CD14-positive monocyte (primary cell): ENCODE results near the gene ST7. TPM values are rescaled to one million over a fixed set of nuclear protein-coding genes. Genes with fewer than 3 reads are reported as not detected.

Experiments
- DNase-seq, 3 donors: peaks; one replicate each; pipeline ENCODE4 v3.0.0-alpha.2; 2011 to 2022
- H2AFZ ChIP-seq: 2 replicates; pipeline ENCODE4 v1.6.0; 2012; ENCODE audit warnings: mild to moderate bottlenecking, low read depth, low read length, inconsistent platforms; ENCODE audit not compliant: insufficient read depth, poor library complexity, severe bottlenecking
- H3K27ac ChIP-seq, 2 donors: 1 replicate in 1 of 2; 2 replicates in 1 of 2; pipeline ENCODE4 v1.5.1; 2012 to 2013; ENCODE audit warnings: low read length in 2 of 2, control low read depth in 1 of 2, inconsistent platforms in 1 of 2, low read depth in 1 of 2, mild to moderate bottlenecking in 1 of 2
- H3K27me3 ChIP-seq, 2 donors: one replicate each; pipeline versions ENCODE4 v1.6.0 to v1.6.1; 2011 to 2013; ENCODE audit warnings: low read length in 2 of 2; ENCODE audit not compliant: control insufficient read depth in 2 of 2, insufficient read depth in 2 of 2
- H3K36me3 ChIP-seq, 2 donors: replicated peaks in 1 of 2; 1 replicate in 1 of 2; 2 replicates in 1 of 2; pipeline versions ENCODE4 v1.5.1 to v1.6.1; 2012 to 2013; ENCODE audit warnings: low read length in 2 of 2, control low read depth in 1 of 2, inconsistent platforms in 1 of 2, mild to moderate bottlenecking in 1 of 2; ENCODE audit not compliant: insufficient read depth in 2 of 2, control insufficient read depth in 1 of 2
- H3K4me1 ChIP-seq, 2 donors: 1 replicate in 1 of 2; 2 replicates in 1 of 2; pipeline versions ENCODE4 v1.5.1 to v1.6.1; 2012 to 2013; ENCODE audit warnings: low read length in 2 of 2, control low read depth in 1 of 2, inconsistent platforms in 1 of 2, mild to moderate bottlenecking in 1 of 2, moderate library complexity in 1 of 2; ENCODE audit not compliant: insufficient read depth in 2 of 2, control insufficient read depth in 1 of 2
- H3K4me2 ChIP-seq: replicated peaks from 2 replicates; pipeline ENCODE3; 2012; ENCODE audit warnings: low read length, moderate library complexity, mild to moderate bottlenecking; ENCODE audit not compliant: poor library complexity, severe bottlenecking; ENCODE audit errors: extremely low read depth
- H3K4me3 ChIP-seq, 3 experiments: fragments of 200-600 bp in 1 of 3; sonication (generic) in 1 of 3; replicated peaks in 1 of 3; 1 replicate in 2 of 3; 2 replicates in 1 of 3; pipeline ENCODE4 v1.5.1; 2011 to 2013; ENCODE audit warnings: low read length in 3 of 3, mild to moderate bottlenecking in 3 of 3, control low read depth in 2 of 3, low read depth in 2 of 3, inconsistent platforms in 1 of 3, moderate library complexity in 1 of 3
- H3K79me2 ChIP-seq: 2 replicates; pipeline ENCODE4 v1.6.0; 2012; ENCODE audit warnings: mild to moderate bottlenecking, control low read depth, inconsistent platforms, low read length, moderate library complexity; ENCODE audit not compliant: insufficient read depth
- H3K9ac ChIP-seq: 2 replicates; pipeline ENCODE4 v1.6.0; 2017; ENCODE audit warnings: low read length, mild to moderate bottlenecking; ENCODE audit not compliant: insufficient read depth, poor library complexity, severe bottlenecking
- H3K9me3 ChIP-seq, 2 donors: replicated peaks in 1 of 2; 1 replicate in 1 of 2; 2 replicates in 1 of 2; pipeline versions ENCODE4 v1.5.1 to v1.6.1; 2012 to 2013; ENCODE audit warnings: low read length in 2 of 2, control low read depth in 1 of 2; ENCODE audit not compliant: control insufficient read depth in 1 of 2, insufficient read depth in 1 of 2
- H4K20me1 ChIP-seq: 2 replicates; pipeline ENCODE4 v1.6.0; 2012; ENCODE audit warnings: mild to moderate bottlenecking, low read length, control low read depth, moderate library complexity; ENCODE audit not compliant: insufficient read depth
- H3K27ac Mint-ChIP-seq, 7 donors: one replicate each; pipeline ENCODE4 v1.8.0; 2020; ENCODE audit warnings: mild to moderate bottlenecking in 7 of 7, mixed read lengths in 7 of 7, moderate library complexity in 6 of 7, inconsistent platforms in 2 of 7
- H3K27me3 Mint-ChIP-seq, 3 donors: one replicate each; pipeline ENCODE4 v1.8.0; 2021 to 2022; ENCODE audit warnings: low read depth in 3 of 3, mild to moderate bottlenecking in 3 of 3, mixed read lengths in 3 of 3, moderate library complexity in 3 of 3, inconsistent platforms in 1 of 3
- H3K36me3 Mint-ChIP-seq, 2 donors: one replicate each; pipeline ENCODE4 v1.8.0; 2020; ENCODE audit warnings: mixed read lengths in 2 of 2, inconsistent platforms in 1 of 2, mild to moderate bottlenecking in 1 of 2
- H3K4me1 Mint-ChIP-seq: one replicate; pipeline ENCODE4 v1.8.0; 2020; ENCODE audit warnings: mild to moderate bottlenecking, mixed read lengths
- H3K4me3 Mint-ChIP-seq, 2 donors: one replicate each; pipeline ENCODE4 v1.8.0; 2020; ENCODE audit warnings: mild to moderate bottlenecking in 2 of 2, mixed read lengths in 2 of 2, moderate library complexity in 1 of 2
- H3K9me3 Mint-ChIP-seq, 7 donors: one replicate each; pipeline ENCODE4 v1.8.0; 2020 to 2022; ENCODE audit warnings: mixed read lengths in 7 of 7, mild to moderate bottlenecking in 6 of 7, moderate library complexity in 6 of 7, inconsistent platforms in 2 of 7
- WGBS: methylation state at CpG from one replicate; pipeline ENCODE4 v1.1.5; 2013; ENCODE audit warnings: missing lambda C conversion rate; ENCODE audit not compliant: insufficient coverage; 5-methylcytosine and 5-hydroxymethylcytosine counted together
- intact Hi-C, 2 donors: fragments of 100-400 bp; cut with micrococcal nuclease; formaldehyde crosslinking; loops; one replicate each; pipeline versions ENCODE4 v1.15.0 to v1.15.1; 2023
- polyA plus RNA-seq, 3 donors: library from polyadenylated mRNA; depleted of rRNA in 1 of 3; unstranded in 2 of 3; stranded (reverse) in 1 of 3; fragments of 300-500 nt in 2 of 3; fragments of >200 nt in 1 of 3; fragmentation: Illumina TruSeq in 2 of 3; gene quantifications; 1 replicate in 2 of 3; 2 replicates in 1 of 3; pipeline ENCODE4 v1.2.3, GENCODE V29; 2012 to 2021
- TF ChIP-seq, protein P1 (sequence below): fragments of 200-600 bp; IDR thresholded peaks from one replicate; pipeline ENCODE4 v1.8.0; 2022; ENCODE audit warnings: antibody characterized with exemption, mild to moderate bottlenecking

Gene ST7
- polyA plus RNA-seq, 3 donors, result 3.6 to 5.5 (median 4.1) TPM

DNA sequence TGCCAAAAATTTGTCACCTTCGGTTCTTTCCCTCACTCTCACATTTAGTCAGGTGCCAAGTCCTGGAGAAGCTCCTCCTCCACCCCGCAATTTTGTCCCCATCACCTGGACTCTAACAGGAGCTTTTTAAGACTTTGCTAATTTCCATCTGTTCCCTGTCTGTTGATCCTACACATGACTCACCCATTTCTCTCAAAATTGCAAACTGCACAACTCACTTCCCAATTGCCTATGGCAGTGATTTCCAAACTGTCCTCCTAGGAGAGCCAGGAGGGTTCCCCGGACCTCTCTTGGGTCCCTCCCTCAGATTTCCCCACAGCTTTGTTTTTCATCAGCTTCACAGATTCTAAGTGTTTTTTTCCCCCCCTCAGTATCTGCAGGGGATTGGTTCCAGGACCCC is 249.2 kb downstream of the ST7 start:
- Mint-ChIP-seq H3K27me3 (peaks cover 0 to 2% (median 0%) of the 10 kb centered on the region in 3 donors), H3K4me1 (no peaks in the 10 kb centered on the region), H3K9me3 (no peaks in the 10 kb centered on the region), H3K27ac (no peak overlapping the region), H3K36me3 (peaks cover 10 to 19% of the 10 kb centered on the region in 2 donors), H3K4me3 (no peak overlapping the region)
- Histone ChIP-seq H3K4me1 (no peaks in the 10 kb centered on the region), H3K4me3 (no peak overlapping the region), H3K9ac (no peak overlapping the region), H3K36me3 (peaks cover 0 to 6% of the 10 kb centered on the region in 2 donors), H3K27me3 (no peaks in the 10 kb centered on the region), H3K79me2 (no peaks in the 10 kb centered on the region), H2AFZ (no peak overlapping the region), H3K27ac (no peak overlapping the region), H3K9me3 (no peaks in the 10 kb centered on the region), H3K4me2 (no peak overlapping the region), H4K20me1 (no peaks in the 10 kb centered on the region)
- intact Hi-C loops, result no loop called here
- TF ChIP-seq, protein P1, sequence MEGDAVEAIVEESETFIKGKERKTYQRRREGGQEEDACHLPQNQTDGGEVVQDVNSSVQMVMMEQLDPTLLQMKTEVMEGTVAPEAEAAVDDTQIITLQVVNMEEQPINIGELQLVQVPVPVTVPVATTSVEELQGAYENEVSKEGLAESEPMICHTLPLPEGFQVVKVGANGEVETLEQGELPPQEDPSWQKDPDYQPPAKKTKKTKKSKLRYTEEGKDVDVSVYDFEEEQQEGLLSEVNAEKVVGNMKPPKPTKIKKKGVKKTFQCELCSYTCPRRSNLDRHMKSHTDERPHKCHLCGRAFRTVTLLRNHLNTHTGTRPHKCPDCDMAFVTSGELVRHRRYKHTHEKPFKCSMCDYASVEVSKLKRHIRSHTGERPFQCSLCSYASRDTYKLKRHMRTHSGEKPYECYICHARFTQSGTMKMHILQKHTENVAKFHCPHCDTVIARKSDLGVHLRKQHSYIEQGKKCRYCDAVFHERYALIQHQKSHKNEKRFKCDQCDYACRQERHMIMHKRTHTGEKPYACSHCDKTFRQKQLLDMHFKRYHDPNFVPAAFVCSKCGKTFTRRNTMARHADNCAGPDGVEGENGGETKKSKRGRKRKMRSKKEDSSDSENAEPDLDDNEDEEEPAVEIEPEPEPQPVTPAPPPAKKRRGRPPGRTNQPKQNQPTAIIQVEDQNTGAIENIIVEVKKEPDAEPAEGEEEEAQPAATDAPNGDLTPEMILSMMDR, result no peak
- no peak for DNase-seq
- WGBS, result 64% methylated on average over 3 of the region's 3 CpGs

DNA sequence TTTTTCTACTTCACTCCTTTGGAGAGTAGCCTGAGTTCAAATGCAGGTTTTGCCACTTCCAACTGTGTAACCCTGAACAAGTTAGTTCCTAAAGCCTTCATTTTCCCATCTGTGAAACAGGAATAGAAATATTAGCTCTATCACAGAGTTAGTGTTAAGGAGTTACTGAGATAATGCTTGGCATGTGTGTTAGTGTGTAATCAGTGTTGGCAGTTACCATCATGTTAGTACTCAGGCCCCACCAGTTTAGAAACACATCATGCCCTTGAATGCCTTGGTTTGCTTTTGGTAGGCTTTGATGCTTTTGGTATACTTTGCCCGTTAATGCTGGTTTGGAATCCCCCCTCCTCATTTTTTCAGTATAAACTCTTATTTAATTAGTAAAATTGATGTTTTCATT is 249.9 kb downstream of the ST7 start:
- intact Hi-C loops, result no loop called here
- Histone ChIP-seq H3K4me2 (no peak overlapping the region), H3K4me1 (no peaks in the 10 kb centered on the region), H3K79me2 (no peaks in the 10 kb centered on the region), H2AFZ (no peak overlapping the region), H3K4me3 (no peak overlapping the region), H3K36me3 (peaks cover 0 to 6% of the 10 kb centered on the region in 2 donors), H3K9me3 (no peaks in the 10 kb centered on the region), H4K20me1 (no peaks in the 10 kb centered on the region), H3K27ac (no peak overlapping the region), H3K27me3 (no peaks in the 10 kb centered on the region), H3K9ac (no peak overlapping the region)
- Mint-ChIP-seq H3K4me1 (no peaks in the 10 kb centered on the region), H3K27me3 (peaks cover 0 to 2% (median 0%) of the 10 kb centered on the region in 3 donors), H3K9me3 (no peaks in the 10 kb centered on the region), H3K27ac (no peak overlapping the region), H3K4me3 (no peak overlapping the region), H3K36me3 (peaks cover 8 to 18% of the 10 kb centered on the region in 2 donors)
- DNase-seq, result no peak
- WGBS, result no CpG with 5 or more reads among the region's 1 CpG
- TF ChIP-seq, protein P1, result no peak
